Lower lobe of right lung (tissue), 2 donors: ENCODE results near the gene KCNJ11. TPM values are rescaled to one million over a fixed set of nuclear protein-coding genes. Genes with fewer than 3 reads are reported as not detected.
A peak's percentile ranks its signal among the peaks of the same experiment; 100 is the strongest.

Experiments used
- ATAC-seq, 2 donors: fragments of 200-7000 bp; cut with Tn5 transposase; one replicate each; pipeline ENCODE4 v1.9.1; 2020 to 2022; ENCODE audit warnings: mild to moderate bottlenecking in 2 of 2, moderate library complexity in 2 of 2
- DNase-seq: peaks from one replicate; pipeline ENCODE4 v3.0.0-alpha.2; 2020
- H3K27ac ChIP-seq: fragments of 200-600 bp; one replicate; pipeline ENCODE4 v1.8.0; 2022
- H3K27me3 ChIP-seq: fragments of 200-600 bp; one replicate; pipeline ENCODE4 v1.8.0; 2022; ENCODE audit warnings: low read depth
- H3K36me3 ChIP-seq: fragments of 200-600 bp; one replicate; pipeline ENCODE4 v1.8.0; 2022; ENCODE audit warnings: mild to moderate bottlenecking
- H3K4me1 ChIP-seq: fragments of 200-600 bp; one replicate; pipeline ENCODE4 v1.8.0; 2022
- H3K4me3 ChIP-seq: fragments of 200-600 bp; one replicate; pipeline ENCODE4 v1.8.0; 2022; ENCODE audit warnings: mild to moderate bottlenecking
- H3K9me3 ChIP-seq: fragments of 200-600 bp; one replicate; pipeline ENCODE4 v1.8.0; 2022
- intact Hi-C: fragments of 100-400 bp; cut with DNase I; formaldehyde crosslinking; loops from one replicate; pipeline ENCODE4 v1.11.0; 2022
- long read RNA-seq: library from polyadenylated mRNA; unstranded; transcript quantifications from one replicate; pipeline ENCODE4 v2.0.0, GENCODE V29; 2021
- total RNA-seq: library from RNA; stranded (reverse); fragmentation: NEBNext Ultra II Directional; extraction: Animal tissue kit (Norgen Biotek cat#: 25700); gene quantifications from one replicate; pipeline ENCODE4 v1.2.1, GENCODE V29; 2021
- TF ChIP-seq, protein P1 (sequence below): fragments of 200-600 bp; IDR thresholded peaks from one replicate; pipeline ENCODE4 v1.8.0; 2022; ENCODE audit warnings: antibody characterized with exemption, mild to moderate bottlenecking
- donor health status: DM: no; HTN: yes; CAD: no; lungs with severe emphysema.

KCNJ11 gene
- total RNA-seq: 4.3 TPM
- long read RNA-seq, partial matches to known transcripts: 0 of 4 reads
- long read RNA-seq, other reads (novel, unspliced or antisense): 0 of 4 reads

GRCh38 chr11:17388609-17389210 is at the start of gene KCNJ11:
Gene KCNJ11, minus strand, starts transcription at chr11:17388659. Its CDS starts 568 bp downstream, at chr11:17388091.
- TF ChIP-seq, protein P1, sequence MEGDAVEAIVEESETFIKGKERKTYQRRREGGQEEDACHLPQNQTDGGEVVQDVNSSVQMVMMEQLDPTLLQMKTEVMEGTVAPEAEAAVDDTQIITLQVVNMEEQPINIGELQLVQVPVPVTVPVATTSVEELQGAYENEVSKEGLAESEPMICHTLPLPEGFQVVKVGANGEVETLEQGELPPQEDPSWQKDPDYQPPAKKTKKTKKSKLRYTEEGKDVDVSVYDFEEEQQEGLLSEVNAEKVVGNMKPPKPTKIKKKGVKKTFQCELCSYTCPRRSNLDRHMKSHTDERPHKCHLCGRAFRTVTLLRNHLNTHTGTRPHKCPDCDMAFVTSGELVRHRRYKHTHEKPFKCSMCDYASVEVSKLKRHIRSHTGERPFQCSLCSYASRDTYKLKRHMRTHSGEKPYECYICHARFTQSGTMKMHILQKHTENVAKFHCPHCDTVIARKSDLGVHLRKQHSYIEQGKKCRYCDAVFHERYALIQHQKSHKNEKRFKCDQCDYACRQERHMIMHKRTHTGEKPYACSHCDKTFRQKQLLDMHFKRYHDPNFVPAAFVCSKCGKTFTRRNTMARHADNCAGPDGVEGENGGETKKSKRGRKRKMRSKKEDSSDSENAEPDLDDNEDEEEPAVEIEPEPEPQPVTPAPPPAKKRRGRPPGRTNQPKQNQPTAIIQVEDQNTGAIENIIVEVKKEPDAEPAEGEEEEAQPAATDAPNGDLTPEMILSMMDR: no peak
- Histone ChIP-seq H3K27ac (no peak within 1 kb of the TSS), H3K27me3 (peaks cover 12% of the 10 kb centered on the region), H3K4me1 (peaks cover 11% of the 10 kb centered on the region), H3K36me3 (no peaks in the 10 kb centered on the region), H3K9me3 (no peaks in the 10 kb centered on the region), H3K4me3 (peak within 1 kb of the TSS; percentile 47)
- intact Hi-C loops: no loop called here
- ATAC-seq (peak in 1 of 2 donors; percentile 64), DNase-seq (no peak)

DNA sequence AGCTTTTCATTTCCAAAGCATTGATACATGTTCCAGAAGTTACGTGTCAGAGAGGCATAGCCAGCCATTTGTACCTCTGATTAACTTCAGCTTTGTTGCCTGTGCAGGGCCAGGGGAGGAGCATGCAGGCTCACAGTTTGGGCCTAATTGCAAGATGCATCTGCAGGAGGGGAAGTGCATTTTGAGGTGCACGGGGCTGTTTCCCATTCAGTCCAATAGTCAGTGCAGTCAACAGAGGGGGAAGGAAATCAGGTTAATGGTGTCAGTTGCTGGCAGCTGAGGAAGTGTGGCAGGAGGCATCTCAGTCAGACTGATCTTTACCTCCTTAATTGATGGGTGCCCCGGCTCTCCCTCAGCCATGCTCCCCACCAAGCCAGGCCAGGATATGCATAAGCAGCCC is 48.9 kb upstream of the KCNJ11 start:
- no peaks in the 10 kb centered on the region for H3K36me3 ChIP-seq
- no peak overlapping the region for H3K4me3 ChIP-seq
- H3K27ac ChIP-seq: no peak overlapping the region
- peaks cover 14% of the 10 kb centered on the region for H3K27me3 ChIP-seq
- no peak for DNase-seq
- H3K4me1 ChIP-seq: no peaks in the 10 kb centered on the region
- H3K9me3 ChIP-seq: no peaks in the 10 kb centered on the region
- TF ChIP-seq, protein P1: no peak
- ATAC-seq: no peak
- intact Hi-C loops: no loop called here

DNA sequence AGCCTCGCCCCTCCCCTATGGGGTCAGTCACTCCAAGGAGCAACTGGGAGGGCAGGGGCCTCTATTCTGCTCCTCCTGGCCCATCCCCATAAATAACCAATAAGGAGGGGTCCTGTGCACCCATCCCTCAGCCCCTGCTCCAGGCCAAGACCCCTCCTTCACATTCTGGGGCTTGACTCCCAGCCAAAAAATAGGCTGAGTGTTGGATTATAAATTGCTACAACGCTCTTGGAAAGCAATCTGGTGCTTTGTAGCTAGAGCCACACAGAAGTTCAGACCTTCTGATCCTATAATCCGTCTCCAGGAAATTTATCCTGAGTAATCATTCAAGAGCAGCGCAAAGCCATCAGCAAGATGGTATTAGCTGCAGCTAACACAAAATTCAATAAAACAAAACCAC is 45.6 kb upstream of the KCNJ11 start:
- Histone ChIP-seq H3K27ac (no peak overlapping the region), H3K4me1 (no peaks in the 10 kb centered on the region), H3K4me3 (no peak overlapping the region), H3K9me3 (no peaks in the 10 kb centered on the region), H3K36me3 (no peaks in the 10 kb centered on the region), H3K27me3 (no peaks in the 10 kb centered on the region)
- TF ChIP-seq, protein P1: no peak
- no peak for ATAC-seq
- intact Hi-C loops: no loop called here
- no peak for DNase-seq

DNA sequence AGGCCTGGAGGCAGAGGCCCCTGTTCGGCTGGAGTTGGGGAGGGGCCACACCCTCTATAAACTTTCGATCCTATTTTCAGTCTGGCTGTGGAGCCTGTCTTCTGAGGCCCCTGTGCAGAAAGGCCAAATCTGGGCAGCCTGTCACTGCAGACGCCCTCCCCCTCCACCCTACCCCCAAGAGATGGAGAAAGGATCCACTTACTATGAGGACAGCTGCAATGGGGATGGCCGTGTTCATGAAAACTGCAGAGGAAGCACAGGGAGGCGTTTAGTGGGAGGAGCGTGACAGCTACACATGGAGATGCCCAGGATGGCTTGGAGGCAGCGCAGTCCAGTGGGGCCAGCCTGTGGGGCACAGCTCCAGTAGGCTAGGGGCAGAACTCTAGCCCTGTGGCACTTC is 43.5 kb upstream of the KCNJ11 start:
- TF ChIP-seq, protein P1: no peak
- Histone ChIP-seq H3K4me3 (no peak overlapping the region), H3K9me3 (no peaks in the 10 kb centered on the region), H3K27ac (no peak overlapping the region), H3K4me1 (no peaks in the 10 kb centered on the region), H3K27me3 (no peaks in the 10 kb centered on the region), H3K36me3 (no peaks in the 10 kb centered on the region)
- ATAC-seq (no peak), DNase-seq (no peak)
- intact Hi-C loops: no loop called here

GRCh38 chr11:17431139-17431538 is 42.7 kb upstream of the KCNJ11 start:
- peak; percentile 14 to 22 for ATAC-seq
- no peaks in the 10 kb centered on the region for H3K9me3 ChIP-seq
- H3K27me3 ChIP-seq: no peaks in the 10 kb centered on the region
- no peaks in the 10 kb centered on the region for H3K36me3 ChIP-seq
- H3K4me3 ChIP-seq: no peak overlapping the region
- no peak for DNase-seq
- TF ChIP-seq, protein P1: no peak
- no peaks in the 10 kb centered on the region for H3K4me1 ChIP-seq
- no peak overlapping the region for H3K27ac ChIP-seq
- intact Hi-C loops: no loop called here
